Non-pigmented ciliary epithelial cell (primary cell): ENCODE measurements around the gene CTSW.

Source experiments
- DNase-seq: peaks from one replicate; pipeline ENCODE4 v3.0.0-alpha.2; 2010; ENCODE audit warnings: low read depth

CTSW gene

DNA sequence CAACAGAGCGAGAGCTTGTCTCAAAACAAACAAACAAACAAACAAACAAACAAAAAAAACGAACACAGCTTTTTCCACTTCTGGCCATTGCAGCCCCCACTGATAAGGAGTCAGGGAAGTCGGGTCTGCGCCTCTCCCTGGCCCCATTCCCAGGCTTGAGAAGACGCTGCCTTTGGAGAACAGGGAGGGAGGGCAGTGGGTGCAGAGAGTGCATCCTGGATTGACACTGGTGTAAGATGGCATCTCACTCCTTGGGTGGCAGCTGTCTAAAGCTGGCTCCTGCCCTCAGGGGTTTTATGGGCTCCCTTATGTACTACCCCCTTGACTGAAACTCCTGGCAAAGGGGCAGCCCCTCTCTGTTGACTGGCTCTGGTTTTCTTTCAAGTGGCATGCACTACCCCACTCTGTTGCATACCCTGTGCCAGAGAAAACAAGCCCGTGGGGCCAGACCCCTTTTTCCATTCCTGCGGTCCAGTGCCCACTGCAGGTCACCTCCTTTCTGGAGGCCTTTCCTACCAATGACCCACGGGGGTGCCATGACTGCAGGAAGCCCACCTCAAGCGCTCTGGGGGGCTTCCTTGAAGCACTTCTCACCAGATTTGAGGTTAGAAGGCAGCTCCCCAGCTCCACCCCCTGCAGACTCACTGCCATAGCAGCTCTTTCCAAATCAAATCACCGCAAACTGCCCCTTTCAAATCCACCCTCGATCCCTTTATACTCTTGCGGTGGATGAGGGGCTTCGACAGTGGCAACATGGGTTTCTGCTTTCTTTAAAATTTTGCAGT lies 52.3 kb downstream of the CTSW start:
- no peak for DNase-seq

GRCh38 chr11:65932558-65932919 lies 52.9 kb downstream of the CTSW start:
- no peak for DNase-seq
